ENCODE measurements around the gene SFXN1.
A peak's percentile ranks its signal among the peaks of the same experiment; 100 is the strongest.
"Not testable (repeated sequence)": the region's sequence is repeated elsewhere in the genome, so short reads cannot be mapped to it uniquely, and the experiment has no call there.

Gene SFXN1

GRCh38 chr5:175501759-175502158, 23.4 kb downstream of the SFXN1 start:
- DNase-seq: no peak

- peak; percentile 34 for DNase-seq
Observed at GRCh38 chr5:175507671-175508070, 29.3 kb downstream of the SFXN1 start.

GRCh38 chr5:175508896-175509295, 30.5 kb downstream of the SFXN1 start:
- no peak for DNase-seq

GRCh38 chr5:175513297-175513696, 34.9 kb downstream of the SFXN1 start:
- no peak for DNase-seq

- DNase-seq: no peak
Observed at GRCh38 chr5:175513726-175514125, 35.4 kb downstream of the SFXN1 start.

GRCh38 chr5:175516933-175517823, 38.8 kb downstream of the SFXN1 start:
- no peak for DNase-seq

GRCh38 chr5:175517824-175518450, 39.6 kb downstream of the SFXN1 start:
- DNase-seq: peak; percentile 57

- DNase-seq: no peak
Observed at GRCh38 chr5:175519006-175519405, 40.6 kb downstream of the SFXN1 start.

GRCh38 chr5:175520321-175520720, 42.0 kb downstream of the SFXN1 start:
- no peak for DNase-seq

- DNase-seq: no peak
Observed at GRCh38 chr5:175520873-175521272, 42.5 kb downstream of the SFXN1 start.

- no peak for DNase-seq
Observed at GRCh38 chr5:175521313-175521833, 43.0 kb downstream of the SFXN1 start.

- no peak for DNase-seq
Observed at GRCh38 chr5:175523292-175523691, 44.9 kb downstream of the SFXN1 start.

- DNase-seq: no peak
Observed at GRCh38 chr5:175524211-175524610, 45.9 kb downstream of the SFXN1 start.

GRCh38 chr5:175526691-175527090, 48.3 kb downstream of the SFXN1 start:
- DNase-seq: no peak

GRCh38 chr5:175531361-175531760, 53.0 kb downstream of the SFXN1 start:
- no peak for DNase-seq

- DNase-seq: peak; percentile 84
Observed at GRCh38 chr5:175534070-175534932, 55.9 kb downstream of the SFXN1 start.

GRCh38 chr5:175535331-175535730, 57.0 kb downstream of the SFXN1 start:
- DNase-seq: not testable (repeated sequence)

GRCh38 chr5:175535796-175536195, 57.4 kb downstream of the SFXN1 start:
- DNase-seq: no peak

- DNase-seq: no peak
Observed at GRCh38 chr5:175538576-175538975, 60.2 kb downstream of the SFXN1 start.

GRCh38 chr5:175539936-175540335, 61.6 kb downstream of the SFXN1 start:
- DNase-seq: no peak

- no peak for DNase-seq
Observed at GRCh38 chr5:175541264-175541663, 62.9 kb downstream of the SFXN1 start.

- DNase-seq: no peak
Observed at GRCh38 chr5:175542232-175542965, 64.0 kb downstream of the SFXN1 start.

GRCh38 chr5:175542966-175543235, 64.5 kb downstream of the SFXN1 start:
- DNase-seq: no peak
